Trophoblast cell (in vitro differentiated cells and primary cell): Measurements from ENCODE around the gene KCNAB2.

ENCODE experiments used
- DNase-seq, 2 donors: peaks; one replicate each; pipeline ENCODE4 v3.0.0-alpha.2; 2016
- H2AFZ ChIP-seq: 2 replicates; pipeline ENCODE4 v1.6.1; 2013; ENCODE audit warnings: low read length, moderate library complexity, mild to moderate bottlenecking; ENCODE audit not compliant: insufficient read depth, poor library complexity
- H2AK5ac ChIP-seq: 2 replicates; pipeline ENCODE4 v1.6.1; 2013; ENCODE audit warnings: mild to moderate bottlenecking, low read length
- H2BK120ac ChIP-seq: 2 replicates; pipeline ENCODE4 v1.6.1; 2013; ENCODE audit warnings: low read length, mild to moderate bottlenecking, moderate library complexity; ENCODE audit not compliant: insufficient read depth, poor library complexity
- H2BK12ac ChIP-seq: 2 replicates; pipeline ENCODE4 v1.6.1; 2013; ENCODE audit warnings: mild to moderate bottlenecking, low read length, moderate library complexity
- H2BK5ac ChIP-seq: 2 replicates; pipeline ENCODE4 v1.6.1; 2013; ENCODE audit warnings: low read length, low read depth, moderate library complexity, mild to moderate bottlenecking; ENCODE audit not compliant: poor library complexity
- H3K14ac ChIP-seq: 2 replicates; pipeline ENCODE4 v1.6.1; 2013; ENCODE audit warnings: mild to moderate bottlenecking, low read length
- H3K18ac ChIP-seq: 2 replicates; pipeline ENCODE4 v1.6.1; 2013; ENCODE audit warnings: mild to moderate bottlenecking, low read length
- H3K23ac ChIP-seq: 2 replicates; pipeline ENCODE4 v1.6.1; 2013; ENCODE audit warnings: low read length
- H3K27ac ChIP-seq: 2 replicates; pipeline ENCODE4 v1.5.1; 2013; ENCODE audit warnings: low read depth, mild to moderate bottlenecking, inconsistent platforms, low read length, moderate library complexity
- H3K27me3 ChIP-seq: 2 replicates; pipeline ENCODE4 v1.6.1; 2013; ENCODE audit warnings: inconsistent platforms, mild to moderate bottlenecking, low read length, moderate library complexity; ENCODE audit not compliant: insufficient read depth
- H3K36me3 ChIP-seq, 2 experiments: 1 replicate in 1 of 2; 2 replicates in 1 of 2; pipeline ENCODE4 v1.6.1; 2013; ENCODE audit warnings: low read length in 2 of 2, mild to moderate bottlenecking in 2 of 2, moderate library complexity in 1 of 2; ENCODE audit not compliant: insufficient read depth in 2 of 2, control insufficient read depth in 1 of 2
- H3K4ac ChIP-seq: 2 replicates; pipeline ENCODE4 v1.6.1; 2013; ENCODE audit warnings: low read depth, mild to moderate bottlenecking, low read length, moderate library complexity
- H3K4me1 ChIP-seq, 2 experiments: 1 replicate in 1 of 2; 2 replicates in 1 of 2; pipeline ENCODE4 v1.6.1; 2013; ENCODE audit warnings: low read length in 2 of 2, mild to moderate bottlenecking in 2 of 2, moderate library complexity in 1 of 2; ENCODE audit not compliant: insufficient read depth in 2 of 2, control insufficient read depth in 1 of 2
- H3K4me2 ChIP-seq: 2 replicates; pipeline ENCODE4 v1.6.1; 2013; ENCODE audit warnings: inconsistent platforms, mild to moderate bottlenecking, low read length, moderate library complexity
- H3K4me3 ChIP-seq: 2 replicates; pipeline ENCODE4 v1.5.1; 2013; ENCODE audit warnings: mild to moderate bottlenecking, low read depth, low read length, inconsistent platforms
- H3K79me1 ChIP-seq: one replicate; pipeline ENCODE4 v1.6.1; 2013; ENCODE audit warnings: low read length
- H3K79me2 ChIP-seq: 2 replicates; pipeline ENCODE4 v1.6.1; 2013; ENCODE audit warnings: low read length, mild to moderate bottlenecking; ENCODE audit not compliant: control insufficient read depth, insufficient read depth, poor library complexity
- H3K9ac ChIP-seq: 2 replicates; pipeline ENCODE4 v1.6.1; 2013; ENCODE audit warnings: mild to moderate bottlenecking, low read length
- H3K9me3 ChIP-seq: 2 replicates; pipeline ENCODE4 v1.6.1; 2013; ENCODE audit warnings: low read depth, mild to moderate bottlenecking, control low read depth, inconsistent platforms, low read length; ENCODE audit not compliant: insufficient read depth
- H4K12ac ChIP-seq: 2 replicates; pipeline ENCODE4 v1.6.1; 2013; ENCODE audit warnings: low read depth, mild to moderate bottlenecking, low read length, moderate library complexity
- H4K8ac ChIP-seq: 2 replicates; pipeline ENCODE4 v1.6.1; 2013; ENCODE audit warnings: low read depth, mild to moderate bottlenecking, low read length, moderate library complexity
- H4K91ac ChIP-seq: one replicate; pipeline ENCODE4 v1.6.1; 2013; ENCODE audit warnings: low read depth, mild to moderate bottlenecking, low read length, moderate library complexity
- WGBS: extraction: QIAGEN DNeasy Blood & Tissue Kit; methylation state at CpG from one replicate; pipeline ENCODE4 v1.1.7; 2013; ENCODE audit warnings: missing lambda C conversion rate; ENCODE audit not compliant: insufficient read length, insufficient coverage; ENCODE audit errors: extremely low coverage; 5-methylcytosine and 5-hydroxymethylcytosine counted together

Gene KCNAB2

DNA sequence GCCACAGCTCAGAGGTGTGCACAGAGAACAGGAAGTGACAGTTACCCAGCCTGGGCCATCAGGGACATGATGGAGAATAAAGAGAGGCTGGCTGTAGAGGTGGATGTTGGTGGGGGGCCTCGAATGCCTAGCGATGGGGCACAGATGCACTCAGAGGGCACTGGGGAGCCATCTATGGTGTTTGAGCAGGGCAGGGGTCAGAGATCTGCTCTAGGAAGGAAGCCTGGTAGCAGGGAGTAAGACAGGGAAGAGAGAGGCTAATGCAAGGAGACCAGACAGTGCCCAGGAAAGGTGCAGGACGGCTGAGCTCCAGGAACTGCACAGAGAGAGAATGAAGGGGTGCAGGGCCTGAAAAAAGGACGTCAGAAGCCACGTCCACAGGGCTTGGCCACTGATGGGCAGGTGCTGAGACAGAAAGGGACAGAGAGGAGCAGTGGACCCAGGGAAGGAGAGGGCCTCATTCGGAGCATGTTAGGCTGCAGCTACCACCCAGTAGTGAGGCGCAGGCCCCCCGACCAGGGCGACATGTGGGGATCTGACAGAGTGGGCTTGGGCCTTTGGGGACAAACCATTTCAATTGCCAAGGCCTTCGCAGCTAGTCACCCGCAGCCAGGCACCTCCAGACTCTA is 1.1 kb upstream of the KCNAB2 start:
- no CpG with 5 or more reads among the region's 11 CpGs for WGBS
- Histone ChIP-seq H3K4ac (no peak overlapping the region), H4K91ac (no peak overlapping the region), H3K27me3 (no peaks in the 10 kb centered on the region), H3K23ac (no peak overlapping the region), H3K79me2 (no peaks in the 10 kb centered on the region), H2BK12ac (no peak overlapping the region), H3K27ac (no peak overlapping the region), H3K9me3 (no peaks in the 10 kb centered on the region), H3K14ac (no peak overlapping the region), H4K12ac (no peak overlapping the region), H3K9ac (no peak overlapping the region), H3K4me1 (no peaks in the 10 kb centered on the region), H2BK5ac (no peak overlapping the region), H2BK120ac (no peak overlapping the region), H2AK5ac (no peak overlapping the region), H3K79me1 (no peaks in the 10 kb centered on the region), H3K4me2 (no peak overlapping the region), H3K4me3 (peak overlapping the region; percentile 30), H2AFZ (no peak overlapping the region), H4K8ac (no peak overlapping the region), H3K18ac (no peak overlapping the region), H3K36me3 (no peaks in the 10 kb centered on the region)
- no peak for DNase-seq

DNA sequence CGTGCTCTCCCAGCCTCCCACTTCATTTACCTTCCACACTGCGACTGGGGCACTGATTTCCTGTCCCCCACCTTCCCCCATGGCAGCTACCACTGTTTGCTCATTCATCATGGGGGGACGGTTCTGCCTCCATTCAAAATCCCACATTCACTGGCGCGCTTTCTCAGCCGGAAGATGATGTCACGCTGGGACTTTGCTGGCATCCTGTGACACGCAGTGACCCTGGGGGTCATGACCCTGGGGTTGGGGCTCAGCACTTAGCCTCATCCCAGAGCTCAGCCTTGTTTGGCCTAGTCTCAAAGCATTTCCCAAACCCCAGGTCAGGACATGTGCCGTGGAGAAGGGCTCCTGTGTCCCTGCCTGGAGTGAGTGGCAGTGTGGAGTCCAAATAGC is 582 bp upstream of the KCNAB2 start:
- Histone ChIP-seq H2AK5ac (no peak overlapping the region), H4K8ac (no peak overlapping the region), H2BK120ac (no peak overlapping the region), H3K36me3 (no peaks in the 10 kb centered on the region), H4K12ac (no peak overlapping the region), H3K4ac (no peak overlapping the region), H3K79me1 (no peaks in the 10 kb centered on the region), H3K4me3 (peak overlapping the region; percentile 30), H2BK12ac (no peak overlapping the region), H3K9me3 (no peaks in the 10 kb centered on the region), H3K4me2 (no peak overlapping the region), H3K79me2 (no peaks in the 10 kb centered on the region), H4K91ac (no peak overlapping the region), H3K23ac (no peak overlapping the region), H2BK5ac (no peak overlapping the region), H3K14ac (no peak overlapping the region), H3K18ac (no peak overlapping the region), H3K27me3 (no peaks in the 10 kb centered on the region), H2AFZ (no peak overlapping the region), H3K9ac (no peak overlapping the region), H3K4me1 (no peaks in the 10 kb centered on the region), H3K27ac (no peak overlapping the region)
- DNase-seq, result no peak
- no CpG with 5 or more reads among the region's 9 CpGs for WGBS

DNA sequence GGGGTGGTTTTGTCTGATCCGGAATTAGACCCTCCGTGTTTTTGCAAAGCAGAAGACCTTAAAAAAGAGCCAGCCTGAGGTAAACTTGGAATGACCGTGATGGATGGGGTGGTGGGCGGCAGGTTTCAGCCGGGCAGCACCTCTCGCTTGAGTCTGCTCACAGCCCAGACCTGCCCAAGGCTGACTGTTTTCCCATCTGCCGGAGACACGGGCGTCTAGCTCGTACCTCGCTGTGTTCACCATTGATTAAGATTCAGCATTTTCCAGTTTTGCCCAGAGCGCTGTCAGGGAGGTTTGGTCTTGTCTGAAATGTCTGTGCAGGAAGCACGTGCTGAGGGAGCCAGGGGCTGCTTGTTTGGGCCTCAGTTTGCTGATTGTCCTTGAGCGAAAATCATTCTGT is 591 bp downstream of the KCNAB2 start:
- Histone ChIP-seq H3K4ac (no peak overlapping the region), H3K9ac (no peak overlapping the region), H2AK5ac (no peak overlapping the region), H3K36me3 (no peaks in the 10 kb centered on the region), H3K18ac (no peak overlapping the region), H3K27me3 (no peaks in the 10 kb centered on the region), H4K91ac (no peak overlapping the region), H3K4me3 (no peak overlapping the region), H3K23ac (no peak overlapping the region), H2AFZ (no peak overlapping the region), H3K9me3 (no peaks in the 10 kb centered on the region), H3K14ac (no peak overlapping the region), H3K79me2 (no peaks in the 10 kb centered on the region), H2BK12ac (no peak overlapping the region), H3K79me1 (no peaks in the 10 kb centered on the region), H4K12ac (no peak overlapping the region), H3K4me1 (no peaks in the 10 kb centered on the region), H3K27ac (no peak overlapping the region), H2BK120ac (no peak overlapping the region), H4K8ac (no peak overlapping the region), H3K4me2 (no peak overlapping the region), H2BK5ac (no peak overlapping the region)
- no CpG with 5 or more reads among the region's 14 CpGs for WGBS
- DNase-seq, result no peak

DNA sequence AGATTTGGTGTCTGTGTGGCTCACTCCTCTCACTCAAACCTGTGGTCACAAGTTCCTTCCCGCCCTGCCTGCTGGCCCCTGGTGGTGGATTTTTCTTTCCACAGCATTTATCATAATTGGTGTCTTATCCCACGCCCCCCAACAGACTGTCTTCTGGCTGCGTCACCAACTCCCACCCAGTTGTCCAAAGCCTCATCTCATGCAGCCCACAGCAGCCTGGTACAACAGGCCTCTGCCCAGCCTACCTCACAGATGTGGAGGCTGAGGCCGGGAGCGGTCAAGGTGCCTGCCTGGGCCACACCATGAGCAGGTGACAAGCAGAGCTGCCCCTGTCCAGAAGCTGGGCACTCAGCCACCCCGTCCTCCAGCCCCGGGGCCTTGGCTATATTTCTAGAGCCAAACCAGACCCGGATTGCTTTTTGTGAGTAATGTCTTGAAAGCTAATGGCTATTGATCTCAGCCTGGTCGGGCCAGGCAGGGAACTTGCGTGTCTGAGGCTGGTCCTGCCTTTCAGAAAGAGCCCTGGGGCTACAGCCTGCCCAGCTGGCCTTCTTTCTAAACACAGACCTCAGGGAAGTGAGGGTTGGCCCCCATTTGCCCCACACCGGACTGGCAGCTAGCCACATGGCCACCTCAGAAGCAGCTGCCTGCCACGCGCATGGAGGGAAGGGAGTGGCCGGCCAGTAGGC is 2.6 kb downstream of the KCNAB2 start:
- no peak overlapping the region for H3K9ac ChIP-seq
- no peak overlapping the region for H4K91ac ChIP-seq
- H3K27ac ChIP-seq, result no peak overlapping the region
- H2AFZ ChIP-seq, result no peak overlapping the region
- no peak overlapping the region for H4K12ac ChIP-seq
- H3K4me3 ChIP-seq, result no peak overlapping the region
- WGBS, result no CpG with 5 or more reads among the region's 14 CpGs
- H4K8ac ChIP-seq, result no peak overlapping the region
- no peaks in the 10 kb centered on the region for H3K4me1 ChIP-seq
- no peak overlapping the region for H3K14ac ChIP-seq
- H3K18ac ChIP-seq, result no peak overlapping the region
- H3K27me3 ChIP-seq, result no peaks in the 10 kb centered on the region
- no peak overlapping the region for H3K23ac ChIP-seq
- H3K4me2 ChIP-seq, result no peak overlapping the region
- no peaks in the 10 kb centered on the region for H3K79me2 ChIP-seq
- H3K9me3 ChIP-seq, result no peaks in the 10 kb centered on the region
- no peak overlapping the region for H2BK120ac ChIP-seq
- H2BK12ac ChIP-seq, result no peak overlapping the region
- no peak overlapping the region for H2BK5ac ChIP-seq
- H3K79me1 ChIP-seq, result no peaks in the 10 kb centered on the region
- DNase-seq, result no peak
- H2AK5ac ChIP-seq, result no peak overlapping the region
- no peak overlapping the region for H3K4ac ChIP-seq
- no peaks in the 10 kb centered on the region for H3K36me3 ChIP-seq
